GM12865 (cell line): ENCODE measurements around the gene TMEM147.
A peak's percentile ranks its signal among the peaks of the same experiment; 100 is the strongest.

Experiments
- DNase-seq: peaks from one replicate; pipeline ENCODE4 v3.0.0; 2010; ENCODE audit warnings: low read depth
- H3K4me3 ChIP-seq: 2 replicates; pipeline ENCODE4 v1.5.1; 2011; ENCODE audit warnings: mild to moderate bottlenecking, low read depth, low read length, control low read depth
- TF ChIP-seq, protein P1 (sequence below): IDR thresholded peaks from 2 replicates; pipeline ENCODE4 v1.5.1; 2011; ENCODE audit warnings: low read length, control low read depth, low read depth, inconsistent platforms; ENCODE audit not compliant: insufficient read depth; ENCODE audit errors: missing control alignments

Gene TMEM147

GRCh38 chr19:35553385-35554000 is 8.1 kb downstream of the TMEM147 start:
- no peak for DNase-seq
- no peak overlapping the region for H3K4me3 ChIP-seq
- TF ChIP-seq, protein P1, sequence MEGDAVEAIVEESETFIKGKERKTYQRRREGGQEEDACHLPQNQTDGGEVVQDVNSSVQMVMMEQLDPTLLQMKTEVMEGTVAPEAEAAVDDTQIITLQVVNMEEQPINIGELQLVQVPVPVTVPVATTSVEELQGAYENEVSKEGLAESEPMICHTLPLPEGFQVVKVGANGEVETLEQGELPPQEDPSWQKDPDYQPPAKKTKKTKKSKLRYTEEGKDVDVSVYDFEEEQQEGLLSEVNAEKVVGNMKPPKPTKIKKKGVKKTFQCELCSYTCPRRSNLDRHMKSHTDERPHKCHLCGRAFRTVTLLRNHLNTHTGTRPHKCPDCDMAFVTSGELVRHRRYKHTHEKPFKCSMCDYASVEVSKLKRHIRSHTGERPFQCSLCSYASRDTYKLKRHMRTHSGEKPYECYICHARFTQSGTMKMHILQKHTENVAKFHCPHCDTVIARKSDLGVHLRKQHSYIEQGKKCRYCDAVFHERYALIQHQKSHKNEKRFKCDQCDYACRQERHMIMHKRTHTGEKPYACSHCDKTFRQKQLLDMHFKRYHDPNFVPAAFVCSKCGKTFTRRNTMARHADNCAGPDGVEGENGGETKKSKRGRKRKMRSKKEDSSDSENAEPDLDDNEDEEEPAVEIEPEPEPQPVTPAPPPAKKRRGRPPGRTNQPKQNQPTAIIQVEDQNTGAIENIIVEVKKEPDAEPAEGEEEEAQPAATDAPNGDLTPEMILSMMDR, result no peak

DNA sequence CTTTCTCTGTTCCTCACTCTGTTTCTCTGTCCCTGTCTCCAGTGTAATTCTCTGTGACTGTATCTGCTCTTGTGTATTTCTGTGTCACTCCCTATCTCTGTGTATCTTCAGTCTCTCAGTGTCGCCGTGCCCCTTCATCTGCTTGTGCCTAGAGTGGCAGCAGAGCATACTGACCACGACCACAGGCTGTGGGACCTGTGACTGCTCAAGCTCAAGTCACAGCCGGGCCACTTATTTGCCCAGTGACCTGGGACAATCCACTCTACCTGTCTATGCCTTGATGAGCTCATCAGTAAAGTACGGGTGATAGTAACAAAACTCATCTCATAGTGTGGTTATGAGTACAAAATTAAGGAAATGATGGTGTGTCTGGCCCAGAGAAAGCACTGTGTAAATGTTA is 8.7 kb downstream of the TMEM147 start:
- TF ChIP-seq, protein P1, result no peak
- no peak for DNase-seq
- H3K4me3 ChIP-seq, result no peak overlapping the region

GRCh38 chr19:35555301-35556005 is 10.0 kb downstream of the TMEM147 start:
- H3K4me3 ChIP-seq, result no peak overlapping the region
- TF ChIP-seq, protein P1, result no peak
- peak; percentile 53 for DNase-seq

DNA sequence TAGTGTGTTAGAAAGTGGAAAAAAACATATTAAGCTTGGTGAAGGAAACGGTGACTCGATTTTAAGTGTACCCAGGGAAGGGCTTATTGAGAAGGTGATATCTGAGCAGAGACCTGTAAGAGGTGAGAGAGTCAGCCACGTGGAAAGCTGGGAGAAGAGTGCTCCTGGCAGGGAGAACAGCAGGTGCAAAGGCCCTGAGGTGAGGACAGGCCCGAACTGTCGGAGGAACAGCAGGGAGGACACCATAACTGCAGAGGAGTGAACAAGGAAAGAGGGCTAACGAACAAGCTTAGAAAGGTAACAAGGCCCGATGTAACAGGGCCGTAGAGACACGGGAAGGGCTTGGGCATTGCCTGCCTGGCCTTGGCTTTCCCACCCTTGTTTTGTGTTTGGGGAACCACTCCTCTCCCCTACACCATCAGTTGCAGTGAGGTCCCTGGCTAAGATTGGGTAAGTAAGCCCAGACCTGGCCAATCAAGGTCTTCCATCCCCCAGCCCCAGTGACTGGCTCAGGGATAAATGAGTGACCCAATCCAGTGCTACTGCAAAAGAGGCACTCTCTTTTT is 10.7 kb downstream of the TMEM147 start:
- no peak overlapping the region for H3K4me3 ChIP-seq
- DNase-seq, result no peak
- TF ChIP-seq, protein P1, result no peak

- H3K4me3 ChIP-seq, result no peak overlapping the region
- no peak for DNase-seq
- TF ChIP-seq, protein P1, result no peak
These were observed 11.6 kb downstream of the TMEM147 start for GRCh38 chr19:35556846-35557538.

DNA sequence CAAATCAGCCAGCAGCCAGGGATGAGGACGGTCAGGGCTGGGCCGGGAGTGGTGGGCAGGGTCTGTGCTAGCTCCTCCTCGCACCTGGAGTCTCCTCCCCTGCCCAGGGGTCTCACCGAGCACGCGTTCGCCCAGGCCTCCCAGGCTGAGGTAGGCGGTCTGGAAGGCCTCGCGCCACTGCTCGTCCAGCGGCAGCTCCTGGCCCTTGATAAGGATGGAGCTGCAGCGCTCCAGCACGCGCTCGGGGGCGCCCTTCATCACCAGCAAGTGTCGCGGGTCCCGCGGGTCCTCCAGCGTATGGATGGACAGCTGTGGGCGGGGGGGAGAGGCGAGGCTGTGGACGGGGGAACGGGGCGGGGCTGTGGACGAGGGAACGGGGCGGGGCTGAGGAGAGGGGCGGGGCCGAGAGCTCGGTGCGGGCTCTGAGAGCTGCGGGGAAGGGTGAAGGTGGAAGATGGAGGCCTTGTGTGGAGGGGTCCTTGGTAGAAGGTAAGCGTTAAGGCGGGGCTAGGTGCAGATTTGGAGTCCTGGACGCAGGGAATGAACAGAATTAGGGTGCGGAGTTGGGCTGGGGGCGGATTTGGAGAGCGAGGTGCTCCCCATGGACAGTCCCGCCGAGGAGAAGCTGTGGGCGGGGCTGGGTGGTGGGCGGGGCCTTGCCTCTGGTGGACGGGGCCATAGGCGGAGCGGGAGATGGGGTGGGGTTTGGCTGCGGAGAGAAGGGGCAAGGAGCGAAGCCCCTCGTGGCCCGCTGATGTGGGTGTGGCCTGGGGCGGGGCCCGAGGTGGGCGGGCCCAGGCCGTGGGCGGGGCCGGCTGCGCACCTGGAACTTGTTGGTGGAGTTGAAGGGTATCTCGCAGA is 12.3 kb downstream of the TMEM147 start:
- H3K4me3 ChIP-seq, result peak overlapping the region; percentile 49; the same call in 1 of the 2 replicates
- peak; percentile 46 for DNase-seq
- TF ChIP-seq, protein P1, result no peak
